Measurements from ENCODE around the gene OR9A4. TPM values are rescaled to one million over a fixed set of nuclear protein-coding genes. Genes with fewer than 3 reads are reported as not detected.

OR9A4 gene
- total RNA-seq, 1 experiment from 2014 or later: not detected

- TF ChIP-seq EZH2 (IDR thresholded peaks at IDR 0.05; ENCODE audit: borderline replicate concordance, low read depth, low read length, poor library complexity, severe bottlenecking) (no peak), CTCF (conservative IDR thresholded peaks at IDR 0.05; ENCODE audit: low read depth, low read length) (no peak)
- Histone ChIP-seq H3K36me3 (ENCODE audit: insufficient read depth, low read length, poor library complexity, severe bottlenecking) (no peaks in the 10 kb centered on the region), H3K9me3 (ENCODE audit: low read depth, low read length, poor library complexity, severe bottlenecking) (peaks cover 9% of the 10 kb centered on the region), H3K4me1 (ENCODE audit: insufficient read depth, low read length, poor library complexity, severe bottlenecking) (no peaks in the 10 kb centered on the region), H3K27me3 (replicated peaks; ENCODE audit: insufficient read depth, low read depth, low read length, poor library complexity) (no peaks in the 10 kb centered on the region), H3K4me3 (ENCODE audit: low read depth, low read length, poor library complexity, severe bottlenecking) (no peak overlapping the region), H3K27ac (ENCODE audit: low read depth, low read length, poor library complexity, severe bottlenecking) (no peak overlapping the region)
- ChIA-PET CTCF (no interaction called here), POLR2A (ENCODE audit: low non-redundant PET) (no interaction called here)
- intact Hi-C loops (cut with micrococcal nuclease; ENCODE audit: unreplicated experiment): no loop called here
- no TSS peak for BruUV-seq (replicated peaks)
- DNase-seq (ENCODE audit: low spot score): no peak
Measured at GRCh38 chr7:141941075-141941474, 24.9 kb downstream of the OR9A4 start.

DNA sequence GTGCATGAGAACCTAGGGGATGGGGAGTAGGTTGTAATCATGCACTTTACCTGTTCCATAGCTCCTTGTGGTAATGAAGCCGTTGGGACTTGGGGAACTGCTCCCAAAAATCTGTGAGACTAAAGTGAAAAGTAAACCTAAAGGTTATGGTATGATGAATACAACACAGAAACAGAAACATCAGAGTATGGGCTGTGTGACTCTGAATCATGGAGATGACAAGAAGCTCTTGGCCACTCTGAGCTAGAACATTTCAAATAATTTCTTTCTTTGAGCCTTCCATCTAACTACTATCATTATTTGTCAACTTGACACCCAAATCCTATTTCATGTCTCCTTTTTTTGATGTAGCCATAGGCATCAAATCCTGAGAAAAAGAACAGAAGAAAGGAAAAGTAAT lies 27.6 kb downstream of the OR9A4 start:
- Histone ChIP-seq H3K27me3 (replicated peaks; ENCODE audit: insufficient read depth, low read depth, low read length, poor library complexity) (no peaks in the 10 kb centered on the region), H3K4me1 (ENCODE audit: insufficient read depth, low read length, poor library complexity, severe bottlenecking) (no peaks in the 10 kb centered on the region), H3K27ac (ENCODE audit: low read depth, low read length, poor library complexity, severe bottlenecking) (no peak overlapping the region), H3K9me3 (ENCODE audit: low read depth, low read length, poor library complexity, severe bottlenecking) (peaks cover 9% of the 10 kb centered on the region), H3K4me3 (ENCODE audit: low read depth, low read length, poor library complexity, severe bottlenecking) (no peak overlapping the region), H3K36me3 (ENCODE audit: insufficient read depth, low read length, poor library complexity, severe bottlenecking) (no peaks in the 10 kb centered on the region)
- no peak for TF ChIP-seq EZH2 (IDR thresholded peaks at IDR 0.05; ENCODE audit: borderline replicate concordance, low read depth, low read length, poor library complexity, severe bottlenecking)
- no peak for TF ChIP-seq CTCF (conservative IDR thresholded peaks at IDR 0.05; ENCODE audit: low read depth, low read length)
- no peak for DNase-seq (ENCODE audit: low spot score)
- intact Hi-C loops (cut with micrococcal nuclease; ENCODE audit: unreplicated experiment): no loop called here
- no TSS peak for BruUV-seq (replicated peaks)
- POLR2A ChIA-PET (ENCODE audit: low non-redundant PET): no interaction called here
- CTCF ChIA-PET: no interaction called here

GRCh38 chr7:141944811-141945210 lies 28.6 kb downstream of the OR9A4 start:
- no TSS peak for BruUV-seq (replicated peaks)
- no peak for TF ChIP-seq CTCF (conservative IDR thresholded peaks at IDR 0.05; ENCODE audit: low read depth, low read length)
- no peak for TF ChIP-seq EZH2 (IDR thresholded peaks at IDR 0.05; ENCODE audit: borderline replicate concordance, low read depth, low read length, poor library complexity, severe bottlenecking)
- intact Hi-C loops (cut with micrococcal nuclease; ENCODE audit: unreplicated experiment): no loop called here
- CTCF ChIA-PET: no interaction called here
- Histone ChIP-seq H3K36me3 (ENCODE audit: insufficient read depth, low read length, poor library complexity, severe bottlenecking) (no peaks in the 10 kb centered on the region), H3K27ac (ENCODE audit: low read depth, low read length, poor library complexity, severe bottlenecking) (no peak overlapping the region), H3K4me3 (ENCODE audit: low read depth, low read length, poor library complexity, severe bottlenecking) (no peak overlapping the region), H3K27me3 (replicated peaks; ENCODE audit: insufficient read depth, low read depth, low read length, poor library complexity) (no peaks in the 10 kb centered on the region), H3K4me1 (ENCODE audit: insufficient read depth, low read length, poor library complexity, severe bottlenecking) (no peaks in the 10 kb centered on the region), H3K9me3 (ENCODE audit: low read depth, low read length, poor library complexity, severe bottlenecking) (peaks cover 9% of the 10 kb centered on the region)
- no peak for DNase-seq (ENCODE audit: low spot score)
- POLR2A ChIA-PET (ENCODE audit: low non-redundant PET): no interaction called here
